SK-N-SH treated with all-trans-retinoic acid at 6 μM for 48 hours (cell line): Measurements from ENCODE around the gene LCE1E.

ENCODE experiments used
- ARNTL ChIP-seq: fragments of 450-650 bp; formaldehyde crosslinking; IDR thresholded peaks from 2 replicates; pipeline ENCODE4 v1.5.0; 2020; ENCODE audit warnings: low read depth, mild to moderate bottlenecking, moderate library complexity, borderline replicate concordance
- CREB5 ChIP-seq: fragments of 250-450 bp; sonication (Bioruptor Pico); IDR thresholded peaks from 2 replicates; pipeline ENCODE4 v1.5.1; 2020; ENCODE audit warnings: low read depth, mild to moderate bottlenecking, moderate library complexity
- ISL1 ChIP-seq: fragments of 250-450 bp; sonication (Bioruptor Pico); IDR thresholded peaks from 2 replicates; pipeline ENCODE4 v2.1.2; 2022; ENCODE audit warnings: mild to moderate bottlenecking, moderate library complexity
- OSR1 ChIP-seq: fragments of 250-450 bp; sonication (Bioruptor Pico); IDR thresholded peaks from 2 replicates; pipeline ENCODE4 v1.8.0; 2022; ENCODE audit warnings: moderate library complexity, mild to moderate bottlenecking, inconsistent platforms
- PATZ1 ChIP-seq: fragments of 250-450 bp; sonication (Bioruptor Pico); IDR thresholded peaks from 2 replicates; pipeline ENCODE4 v1.8.0; 2020; ENCODE audit warnings: mild to moderate bottlenecking, moderate library complexity, borderline replicate concordance
- POU6F1 ChIP-seq: fragments of 250-450 bp; sonication (Bioruptor Pico); IDR thresholded peaks from 2 replicates; pipeline ENCODE4 v1.8.0; 2021; ENCODE audit warnings: low read depth, mild to moderate bottlenecking, moderate library complexity, borderline replicate concordance
- PPARA ChIP-seq: fragments of 250-450 bp; sonication (Bioruptor Pico); IDR thresholded peaks from 2 replicates; pipeline ENCODE4 v1.5.0; 2020; ENCODE audit warnings: mild to moderate bottlenecking, borderline replicate concordance
- RARB ChIP-seq: fragments of 250-450 bp; sonication (Bioruptor Pico); IDR thresholded peaks from 2 replicates; pipeline ENCODE4 v1.8.0; 2021; ENCODE audit warnings: mild to moderate bottlenecking, moderate library complexity
- SNAI2 ChIP-seq: fragments of 250-450 bp; sonication (Bioruptor Pico); IDR thresholded peaks from 2 replicates; pipeline ENCODE4 v1.5.0; 2020; ENCODE audit warnings: mild to moderate bottlenecking, moderate library complexity
- TCF4 ChIP-seq: fragments of 250-450 bp; sonication (Bioruptor Pico); IDR thresholded peaks from 2 replicates; pipeline ENCODE4 v1.8.0; 2021; ENCODE audit warnings: mild to moderate bottlenecking, moderate library complexity, borderline replicate concordance
- TSHZ2 ChIP-seq: fragments of 250-450 bp; sonication (Bioruptor Pico); IDR thresholded peaks from 2 replicates; pipeline ENCODE4 v1.5.0; 2020; ENCODE audit warnings: mild to moderate bottlenecking, moderate library complexity
- ZFP30 ChIP-seq: fragments of 450-650 bp; formaldehyde crosslinking; IDR thresholded peaks from 2 replicates; pipeline ENCODE4 v1.5.0; 2022; ENCODE audit warnings: mild to moderate bottlenecking, moderate library complexity
- ZNF70 ChIP-seq: fragments of 450-650 bp; formaldehyde crosslinking; IDR thresholded peaks from 2 replicates; pipeline ENCODE4 v1.5.0; 2020; ENCODE audit warnings: mild to moderate bottlenecking, moderate library complexity
- ZNF8 ChIP-seq: fragments of 450-650 bp; formaldehyde crosslinking; IDR thresholded peaks from 2 replicates; pipeline ENCODE4 v1.5.0; 2020; ENCODE audit warnings: mild to moderate bottlenecking, moderate library complexity

GRCh38 chr1:152811050-152811449 is 25.0 kb downstream of the LCE1E start:
- TF ChIP-seq ZFP30 (no peak), ZNF8 (CRISPR knock-in tag) (no peak), TSHZ2 (CRISPR knock-in tag) (no peak), RARB (CRISPR knock-in tag) (no peak), POU6F1 (CRISPR knock-in tag) (no peak), ZNF70 (CRISPR knock-in tag) (no peak), PATZ1 (CRISPR knock-in tag) (no peak), ARNTL (no peak), SNAI2 (CRISPR knock-in tag) (no peak), OSR1 (no peak), CREB5 (CRISPR knock-in tag) (no peak), TCF4 (CRISPR knock-in tag) (no peak), PPARA (CRISPR knock-in tag) (no peak), ISL1 (CRISPR knock-in tag) (no peak)
